Measurements from ENCODE around the gene SKAP1.

- no peak for TF ChIP-seq CTCF (IDR thresholded peaks at IDR 0.05)
- no peak for TF ChIP-seq EP300 (IDR thresholded peaks at IDR 0.05; ENCODE audit: low read depth)
Observed at GRCh38 chr17:48293319-48294019, 136.5 kb downstream of the SKAP1 start.
